SK-N-SH (cell line): Measurements from ENCODE around the gene WDR49. TPM values are rescaled to one million over a fixed set of nuclear protein-coding genes. Genes with fewer than 3 reads are reported as not detected.

ENCODE experiments used
- CTCF ChIA-PET: fragments of 300-600, 350-600 bp; formaldehyde crosslinking; extraction: SDS; loops from one replicate; lab custom pipeline; 2021; lab: Yijun Ruan, JAX
- POLR2A ChIA-PET: fragments of 350-600 bp; sonication (Branson Sonifier 250); formaldehyde crosslinking; extraction: SDS; loops from one replicate; lab custom pipeline; 2020; ENCODE audit warnings: antibody characterized with exemption, inconsistent platforms; lab: Yijun Ruan, JAX
- DNase-seq: peaks from one replicate; pipeline ENCODE4 v3.0.0; 2012
- H2AFZ ChIP-seq: fragments of 200-600 bp; sonication (generic); 2 replicates; pipeline ENCODE4 v1.8.1; 2016; ENCODE audit warnings: antibody characterized with exemption, mild to moderate bottlenecking, low read depth
- H3F3A ChIP-seq: fragments of 200-600 bp; sonication (generic); replicated peaks from 2 replicates; pipeline ENCODE3; 2016; ENCODE audit warnings: antibody characterized with exemption, mild to moderate bottlenecking; ENCODE audit not compliant: insufficient read depth
- H3K27ac ChIP-seq, 2 experiments: fragments of 200-500 bp in 1 of 2; fragments of 200-600 bp in 1 of 2; sonication (Bioruptor generic) in 1 of 2; sonication (generic), shearing (Covaris generic) in 1 of 2; 2 replicates each; pipeline versions ENCODE4 v1.5.1 to v1.6.1; 2014 to 2016; ENCODE audit warnings: low read depth in 2 of 2, inconsistent platforms in 1 of 2, low read length in 1 of 2, mild to moderate bottlenecking in 1 of 2, mixed read lengths in 1 of 2
- H3K27me3 ChIP-seq: fragments of 200-600 bp; sonication (generic), shearing (Covaris generic); 2 replicates; pipeline ENCODE4 v1.6.1; 2016; ENCODE audit warnings: mixed run types; ENCODE audit not compliant: insufficient read depth
- H3K36me3 ChIP-seq, 2 experiments: fragments of 200-500 bp in 1 of 2; fragments of 200-600 bp in 1 of 2; sonication (Bioruptor generic) in 1 of 2; sonication (generic) in 1 of 2; replicated peaks in 1 of 2; 2 replicates each; pipeline versions ENCODE3 to v1.5.1; 2014 to 2016; ENCODE audit warnings: low read length in 1 of 2, mild to moderate bottlenecking in 1 of 2; ENCODE audit not compliant: insufficient read depth in 2 of 2, control insufficient read depth in 1 of 2
- H3K4me1 ChIP-seq, 2 experiments: fragments of 200-500 bp in 1 of 2; fragments of 200-600 bp in 1 of 2; sonication (Bioruptor generic) in 1 of 2; sonication (generic), shearing (Covaris generic) in 1 of 2; 2 replicates each; pipeline versions ENCODE4 v1.5.1 to v1.6.1; 2014 to 2016; ENCODE audit warnings: low read depth in 1 of 2, low read length in 1 of 2, mixed run types in 1 of 2; ENCODE audit not compliant: insufficient read depth in 2 of 2, control insufficient read depth in 1 of 2
- H3K4me2 ChIP-seq: fragments of 200-600 bp; sonication (generic), shearing (Covaris generic); 2 replicates; pipeline ENCODE4 v1.6.1; 2017; ENCODE audit warnings: mixed run types
- H3K4me3 ChIP-seq, 2 experiments: fragments of 200-500 bp in 1 of 2; fragments of 200-600 bp in 1 of 2; sonication (Bioruptor generic) in 1 of 2; sonication (generic), shearing (Covaris generic) in 1 of 2; 2 replicates each; pipeline versions ENCODE4 v1.5.1 to v1.8.1; 2014 to 2016; ENCODE audit warnings: low read depth in 2 of 2, inconsistent platforms in 1 of 2, low read length in 1 of 2, mild to moderate bottlenecking in 1 of 2, mixed read lengths in 1 of 2, moderate library complexity in 1 of 2
- H3K79me2 ChIP-seq: fragments of 200-600 bp; sonication (generic); 2 replicates; pipeline ENCODE4 v1.8.1; 2017; ENCODE audit warnings: mild to moderate bottlenecking; ENCODE audit not compliant: insufficient read depth
- H3K9ac ChIP-seq: fragments of 200-600 bp; sonication (generic); 2 replicates; pipeline ENCODE4 v1.6.1; 2017; ENCODE audit warnings: mixed run types
- H3K9me2 ChIP-seq: fragments of 200-600 bp; sonication (generic); 2 replicates; pipeline ENCODE4 v1.6.1; 2017; ENCODE audit warnings: mixed run types
- H3K9me3 ChIP-seq: fragments of 200-600 bp; sonication (generic); 2 replicates; pipeline ENCODE4 v1.6.1; 2017; ENCODE audit warnings: mixed run types, mild to moderate bottlenecking, moderate library complexity
- H4K20me1 ChIP-seq: fragments of 200-600 bp; sonication (generic); 2 replicates; pipeline ENCODE4 v1.6.1; 2017; ENCODE audit warnings: mild to moderate bottlenecking, mixed run types; ENCODE audit not compliant: insufficient read depth
- ELF1 ChIP-seq: IDR thresholded peaks from 2 replicates; pipeline ENCODE4 v1.4.0; 2012
- EP300 ChIP-seq, 2 experiments: IDR thresholded peaks; 2 replicates each; pipeline versions ENCODE4 v1.4.0 to v1.6.1; 2012; ENCODE audit warnings: borderline replicate concordance in 1 of 2, low read depth in 1 of 2, low read length in 1 of 2
- EZH2phosphoT487 ChIP-seq: fragments of 200-600 bp; sonication (generic); IDR thresholded peaks from 2 replicates; pipeline ENCODE4 v1.6.1; 2017; ENCODE audit warnings: low read depth, mixed run types, mild to moderate bottlenecking, antibody characterized with exemption, moderate library complexity, borderline replicate concordance
- FOSL2 ChIP-seq: IDR thresholded peaks from 2 replicates; pipeline ENCODE4 v1.4.0; 2012; ENCODE audit warnings: low read depth, mild to moderate bottlenecking, moderate library complexity, borderline replicate concordance
- FOXJ3 ChIP-seq: sonication (generic); formaldehyde crosslinking; IDR thresholded peaks from 2 replicates; pipeline ENCODE4 v1.5.1; 2020; ENCODE audit warnings: mild to moderate bottlenecking, missing genetic modification reagents
- JUND ChIP-seq: IDR thresholded peaks from 2 replicates; pipeline ENCODE4 v1.4.0; 2012
- NFIC ChIP-seq: IDR thresholded peaks from 2 replicates; pipeline ENCODE4 v1.4.0; 2012; ENCODE audit warnings: borderline replicate concordance
- SMC3 ChIP-seq: IDR thresholded peaks from 2 replicates; pipeline ENCODE4 v1.6.1; 2012; ENCODE audit warnings: low read depth, low read length, improper control_type of control experiment
- TAF1 ChIP-seq: IDR thresholded peaks from 2 replicates; pipeline ENCODE4 v1.6.1; 2012; ENCODE audit warnings: low read depth, mild to moderate bottlenecking, low read length, moderate library complexity, borderline replicate concordance
- TEAD4 ChIP-seq: IDR thresholded peaks from 2 replicates; pipeline ENCODE4 v1.4.0; 2012; ENCODE audit warnings: mild to moderate bottlenecking, borderline replicate concordance; ENCODE audit not compliant: insufficient read depth
- WGBS: methylation state at CpG from one replicate; pipeline ENCODE4 v1.1.6; 2017; ENCODE audit warnings: low lambda C conversion rate; 5-methylcytosine and 5-hydroxymethylcytosine counted together
- polyA plus RNA-seq, 3 experiments: library from polyadenylated mRNA; depleted of rRNA; stranded (reverse); fragments of >200 nt; gene quantifications; 2 replicates each; pipeline ENCODE4 v1.2.3, GENCODE V29; 2012
- TF ChIP-seq, protein P1 (sequence below): fragments of 200-600 bp; sonication (generic); IDR thresholded peaks from 2 replicates; pipeline ENCODE4 v1.6.1; 2017; ENCODE audit warnings: antibody characterized with exemption, mild to moderate bottlenecking, moderate library complexity
- TF ChIP-seq, protein P2 (sequence below): IDR thresholded peaks from 2 replicates; pipeline ENCODE4 v1.6.1; 2012; ENCODE audit warnings: mild to moderate bottlenecking, low read depth, low read length, moderate library complexity

The WDR49 gene
- polyA plus RNA-seq, 1 of the 3 experiments (the other 2 are of a cell fraction) = not detected

DNA sequence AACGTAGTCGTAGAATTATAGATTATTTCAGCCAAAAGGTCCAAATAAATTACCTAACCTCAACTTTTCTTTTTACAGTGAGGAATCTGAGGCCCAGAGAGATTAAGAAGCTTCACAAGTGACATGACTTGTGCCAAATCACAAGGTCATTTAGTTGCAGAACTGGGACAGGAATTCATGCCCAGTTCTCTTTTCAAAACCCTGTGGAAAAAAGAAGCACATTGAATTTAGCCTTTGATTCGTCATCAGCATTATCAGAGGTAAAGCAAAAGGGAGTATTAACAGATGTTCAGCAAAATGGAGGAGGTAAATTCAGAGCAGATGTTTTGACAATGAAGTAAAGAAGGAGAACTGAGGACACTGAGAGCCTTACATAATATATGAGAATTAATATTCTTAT is 184.4 kb downstream of the WDR49 start (continued):
- TF ChIP-seq, protein P1, sequence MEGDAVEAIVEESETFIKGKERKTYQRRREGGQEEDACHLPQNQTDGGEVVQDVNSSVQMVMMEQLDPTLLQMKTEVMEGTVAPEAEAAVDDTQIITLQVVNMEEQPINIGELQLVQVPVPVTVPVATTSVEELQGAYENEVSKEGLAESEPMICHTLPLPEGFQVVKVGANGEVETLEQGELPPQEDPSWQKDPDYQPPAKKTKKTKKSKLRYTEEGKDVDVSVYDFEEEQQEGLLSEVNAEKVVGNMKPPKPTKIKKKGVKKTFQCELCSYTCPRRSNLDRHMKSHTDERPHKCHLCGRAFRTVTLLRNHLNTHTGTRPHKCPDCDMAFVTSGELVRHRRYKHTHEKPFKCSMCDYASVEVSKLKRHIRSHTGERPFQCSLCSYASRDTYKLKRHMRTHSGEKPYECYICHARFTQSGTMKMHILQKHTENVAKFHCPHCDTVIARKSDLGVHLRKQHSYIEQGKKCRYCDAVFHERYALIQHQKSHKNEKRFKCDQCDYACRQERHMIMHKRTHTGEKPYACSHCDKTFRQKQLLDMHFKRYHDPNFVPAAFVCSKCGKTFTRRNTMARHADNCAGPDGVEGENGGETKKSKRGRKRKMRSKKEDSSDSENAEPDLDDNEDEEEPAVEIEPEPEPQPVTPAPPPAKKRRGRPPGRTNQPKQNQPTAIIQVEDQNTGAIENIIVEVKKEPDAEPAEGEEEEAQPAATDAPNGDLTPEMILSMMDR = no peak
- no peak for TF ChIP-seq EZH2phosphoT487

DNA sequence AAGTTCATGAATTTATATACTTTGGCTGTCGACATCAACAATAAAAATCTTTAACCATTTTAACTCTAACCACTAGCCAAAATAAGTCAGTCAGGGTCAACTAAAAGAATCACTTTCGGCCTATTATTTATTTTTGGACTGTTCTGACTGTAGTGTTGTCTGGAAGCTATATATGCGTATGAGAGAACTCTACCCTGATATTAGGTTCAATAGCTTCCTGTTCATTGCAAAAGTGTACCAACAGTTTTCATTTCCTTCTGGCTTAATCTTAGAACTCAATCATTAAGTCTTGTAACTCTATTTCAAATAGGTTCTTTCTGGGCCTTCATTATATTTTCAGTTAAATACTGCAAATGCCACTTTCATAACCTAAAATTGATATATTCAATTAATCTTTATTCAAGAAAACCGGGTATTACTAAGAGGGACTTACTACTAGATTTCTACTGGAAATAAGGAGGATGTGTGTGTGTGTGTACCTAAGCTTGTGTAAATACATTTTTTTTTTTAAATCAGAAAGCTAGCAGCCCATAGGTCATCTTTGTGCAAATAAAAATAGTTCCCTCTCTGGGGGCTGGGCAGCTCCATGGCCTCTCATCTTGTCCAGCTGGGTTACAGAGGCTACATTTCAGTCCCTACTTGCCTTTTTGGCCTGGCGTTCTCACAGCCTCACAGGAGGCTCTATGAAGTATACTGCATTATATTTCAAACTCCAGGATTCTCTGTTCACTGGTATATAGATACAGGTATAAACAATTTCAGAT is 185.7 kb downstream of the WDR49 start:
- Histone ChIP-seq H4K20me1 (no peaks in the 10 kb centered on the region), H3K9ac (no peak overlapping the region), H3K4me1 (no peaks in the 10 kb centered on the region), H3K9me2 (no peaks in the 10 kb centered on the region), H3K4me3 (no peak overlapping the region), H2AFZ (no peak overlapping the region), H3F3A (no peaks in the 10 kb centered on the region), H3K9me3 (no peaks in the 10 kb centered on the region), H3K27ac (no peak overlapping the region), H3K36me3 (no peaks in the 10 kb centered on the region), H3K4me2 (no peak overlapping the region), H3K79me2 (no peaks in the 10 kb centered on the region), H3K27me3 (no peaks in the 10 kb centered on the region)
- DNase-seq = no peak
- POLR2A ChIA-PET = no interaction called here
- 17% methylated on average over 5 of the region's 5 CpGs for WGBS
- CTCF ChIA-PET = interaction anchor here (0.6 kb wide), 1 partner anchor 454 kb away, joined by 3 read pairs; no protein-coding TSS in a partner anchor
- TF ChIP-seq TAF1 = no peak
- TF ChIP-seq ELF1 = no peak
- no peak for TF ChIP-seq JUND
- no peak for TF ChIP-seq EP300 (IDR thresholded peaks at IDR 0.05; ENCODE audit: borderline replicate concordance in 1 of 2, low read depth in 1 of 2, low read length in 1 of 2)
- no peak for TF ChIP-seq FOXJ3 (CRISPR knock-in tag)
- no peak for TF ChIP-seq SMC3

- ChIA-PET CTCF (interaction anchor here (0.6 kb wide), 2 partner anchors 87 to 1155 kb away, joined by 3 read pairs; partner anchors contain the start of gene ZBBX), POLR2A (no interaction called here)
Measured at GRCh38 chr3:167466966-167467365, 186.8 kb downstream of the WDR49 start.

More at GRCh38 chr3:167466966-167467365, 186.8 kb downstream of the WDR49 start:
- no peak overlapping the region for H3K4me3 ChIP-seq
- no peak for DNase-seq
- no peaks in the 10 kb centered on the region for H3K27me3 ChIP-seq
- TF ChIP-seq TEAD4 = no peak
- no peak for TF ChIP-seq SMC3
- TF ChIP-seq FOXJ3 (CRISPR knock-in tag) = no peak
- TF ChIP-seq NFIC = no peak
- TF ChIP-seq, protein P2, sequence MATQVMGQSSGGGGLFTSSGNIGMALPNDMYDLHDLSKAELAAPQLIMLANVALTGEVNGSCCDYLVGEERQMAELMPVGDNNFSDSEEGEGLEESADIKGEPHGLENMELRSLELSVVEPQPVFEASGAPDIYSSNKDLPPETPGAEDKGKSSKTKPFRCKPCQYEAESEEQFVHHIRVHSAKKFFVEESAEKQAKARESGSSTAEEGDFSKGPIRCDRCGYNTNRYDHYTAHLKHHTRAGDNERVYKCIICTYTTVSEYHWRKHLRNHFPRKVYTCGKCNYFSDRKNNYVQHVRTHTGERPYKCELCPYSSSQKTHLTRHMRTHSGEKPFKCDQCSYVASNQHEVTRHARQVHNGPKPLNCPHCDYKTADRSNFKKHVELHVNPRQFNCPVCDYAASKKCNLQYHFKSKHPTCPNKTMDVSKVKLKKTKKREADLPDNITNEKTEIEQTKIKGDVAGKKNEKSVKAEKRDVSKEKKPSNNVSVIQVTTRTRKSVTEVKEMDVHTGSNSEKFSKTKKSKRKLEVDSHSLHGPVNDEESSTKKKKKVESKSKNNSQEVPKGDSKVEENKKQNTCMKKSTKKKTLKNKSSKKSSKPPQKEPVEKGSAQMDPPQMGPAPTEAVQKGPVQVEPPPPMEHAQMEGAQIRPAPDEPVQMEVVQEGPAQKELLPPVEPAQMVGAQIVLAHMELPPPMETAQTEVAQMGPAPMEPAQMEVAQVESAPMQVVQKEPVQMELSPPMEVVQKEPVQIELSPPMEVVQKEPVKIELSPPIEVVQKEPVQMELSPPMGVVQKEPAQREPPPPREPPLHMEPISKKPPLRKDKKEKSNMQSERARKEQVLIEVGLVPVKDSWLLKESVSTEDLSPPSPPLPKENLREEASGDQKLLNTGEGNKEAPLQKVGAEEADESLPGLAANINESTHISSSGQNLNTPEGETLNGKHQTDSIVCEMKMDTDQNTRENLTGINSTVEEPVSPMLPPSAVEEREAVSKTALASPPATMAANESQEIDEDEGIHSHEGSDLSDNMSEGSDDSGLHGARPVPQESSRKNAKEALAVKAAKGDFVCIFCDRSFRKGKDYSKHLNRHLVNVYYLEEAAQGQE = no peak
- TF ChIP-seq FOSL2 = no peak
- no peaks in the 10 kb centered on the region for H3K4me1 ChIP-seq
- no peaks in the 10 kb centered on the region for H3K9me2 ChIP-seq
- no peaks in the 10 kb centered on the region for H3F3A ChIP-seq
- no peaks in the 10 kb centered on the region for H3K9me3 ChIP-seq
- no peaks in the 10 kb centered on the region for H3K79me2 ChIP-seq
- H2AFZ ChIP-seq = no peak overlapping the region
- no peaks in the 10 kb centered on the region for H3K36me3 ChIP-seq
- no peak overlapping the region for H3K27ac ChIP-seq
- no peak overlapping the region for H3K9ac ChIP-seq
- H4K20me1 ChIP-seq = no peaks in the 10 kb centered on the region
- no peak overlapping the region for H3K4me2 ChIP-seq
